ENCODE results near the gene RASL11B.

- TF ChIP-seq, protein P1, sequence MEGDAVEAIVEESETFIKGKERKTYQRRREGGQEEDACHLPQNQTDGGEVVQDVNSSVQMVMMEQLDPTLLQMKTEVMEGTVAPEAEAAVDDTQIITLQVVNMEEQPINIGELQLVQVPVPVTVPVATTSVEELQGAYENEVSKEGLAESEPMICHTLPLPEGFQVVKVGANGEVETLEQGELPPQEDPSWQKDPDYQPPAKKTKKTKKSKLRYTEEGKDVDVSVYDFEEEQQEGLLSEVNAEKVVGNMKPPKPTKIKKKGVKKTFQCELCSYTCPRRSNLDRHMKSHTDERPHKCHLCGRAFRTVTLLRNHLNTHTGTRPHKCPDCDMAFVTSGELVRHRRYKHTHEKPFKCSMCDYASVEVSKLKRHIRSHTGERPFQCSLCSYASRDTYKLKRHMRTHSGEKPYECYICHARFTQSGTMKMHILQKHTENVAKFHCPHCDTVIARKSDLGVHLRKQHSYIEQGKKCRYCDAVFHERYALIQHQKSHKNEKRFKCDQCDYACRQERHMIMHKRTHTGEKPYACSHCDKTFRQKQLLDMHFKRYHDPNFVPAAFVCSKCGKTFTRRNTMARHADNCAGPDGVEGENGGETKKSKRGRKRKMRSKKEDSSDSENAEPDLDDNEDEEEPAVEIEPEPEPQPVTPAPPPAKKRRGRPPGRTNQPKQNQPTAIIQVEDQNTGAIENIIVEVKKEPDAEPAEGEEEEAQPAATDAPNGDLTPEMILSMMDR (IDR thresholded peaks at IDR 0.05): no peak
- no peak for TF ChIP-seq POLR2A (IDR thresholded peaks at IDR 0.05)
- no peak for TF ChIP-seq EP300 (IDR thresholded peaks at IDR 0.05)
- TF ChIP-seq POLR2AphosphoS5 (IDR thresholded peaks at IDR 0.05): no peak
These were observed 21.1 kb downstream of the RASL11B start for GRCh38 chr4:52883183-52883621.

Data from suprapubic skin (tissue), 4 donors.